DMS114 treated with DMSO at 0.1 percent for 48 hours (cell line): ENCODE measurements around the gene ZNF584.
A peak's percentile ranks its signal among the peaks of the same experiment; 100 is the strongest.

ENCODE experiments used
- DNase-seq: peaks from one replicate; lab custom pipeline; 2025; ENCODE audit not compliant: unreplicated experiment; lab: John Stamatoyannopoulos, UW

Gene ZNF584

GRCh38 chr19:58385891-58386575 is 22.4 kb upstream of the ZNF584 start:
- no peak for DNase-seq

DNA sequence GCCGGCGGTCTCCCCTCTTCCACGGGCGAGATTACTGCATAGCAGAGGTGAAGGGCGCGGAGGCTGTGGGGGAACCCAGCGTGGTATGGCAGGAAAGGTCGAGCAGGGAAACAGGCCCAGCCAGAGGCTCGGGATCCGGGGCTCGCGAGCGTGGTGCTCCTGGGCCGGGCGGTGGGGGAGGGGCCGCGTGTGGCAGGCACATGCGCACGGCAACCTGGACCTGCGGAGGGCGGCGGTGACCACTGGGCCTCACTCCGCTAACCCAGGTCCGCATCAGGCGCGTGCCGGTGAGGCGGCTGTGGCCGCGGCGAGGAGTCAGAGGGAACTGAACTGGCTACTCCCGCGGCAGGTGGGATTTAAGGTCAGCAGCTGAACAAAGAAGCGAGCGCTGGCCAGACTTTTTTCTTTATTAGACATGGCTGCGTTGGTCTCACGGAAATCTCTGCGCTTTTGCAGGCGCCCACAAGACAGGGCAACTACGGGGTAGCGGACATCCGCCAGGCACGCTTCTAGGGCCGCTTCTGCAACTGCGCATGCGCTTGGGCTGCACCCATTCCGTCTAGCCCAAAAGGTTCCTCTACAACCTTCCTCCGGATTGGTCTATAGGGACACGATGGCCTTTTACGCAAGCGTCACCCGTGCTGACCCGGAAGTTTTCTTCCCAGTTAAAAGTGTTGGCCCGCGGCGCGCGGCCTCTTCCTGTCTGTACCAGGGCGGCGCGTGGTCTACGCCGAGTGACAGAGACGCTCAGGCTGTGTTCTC is 21.7 kb upstream of the ZNF584 start, which contains the start of gene RPS5:
Gene RPS5, plus strand, starts transcription at position 694 of the 762 bp plus-strand sequence. CDS start 869 bp downstream, outside the sequence.
- DNase-seq: peak; percentile 98

DNA sequence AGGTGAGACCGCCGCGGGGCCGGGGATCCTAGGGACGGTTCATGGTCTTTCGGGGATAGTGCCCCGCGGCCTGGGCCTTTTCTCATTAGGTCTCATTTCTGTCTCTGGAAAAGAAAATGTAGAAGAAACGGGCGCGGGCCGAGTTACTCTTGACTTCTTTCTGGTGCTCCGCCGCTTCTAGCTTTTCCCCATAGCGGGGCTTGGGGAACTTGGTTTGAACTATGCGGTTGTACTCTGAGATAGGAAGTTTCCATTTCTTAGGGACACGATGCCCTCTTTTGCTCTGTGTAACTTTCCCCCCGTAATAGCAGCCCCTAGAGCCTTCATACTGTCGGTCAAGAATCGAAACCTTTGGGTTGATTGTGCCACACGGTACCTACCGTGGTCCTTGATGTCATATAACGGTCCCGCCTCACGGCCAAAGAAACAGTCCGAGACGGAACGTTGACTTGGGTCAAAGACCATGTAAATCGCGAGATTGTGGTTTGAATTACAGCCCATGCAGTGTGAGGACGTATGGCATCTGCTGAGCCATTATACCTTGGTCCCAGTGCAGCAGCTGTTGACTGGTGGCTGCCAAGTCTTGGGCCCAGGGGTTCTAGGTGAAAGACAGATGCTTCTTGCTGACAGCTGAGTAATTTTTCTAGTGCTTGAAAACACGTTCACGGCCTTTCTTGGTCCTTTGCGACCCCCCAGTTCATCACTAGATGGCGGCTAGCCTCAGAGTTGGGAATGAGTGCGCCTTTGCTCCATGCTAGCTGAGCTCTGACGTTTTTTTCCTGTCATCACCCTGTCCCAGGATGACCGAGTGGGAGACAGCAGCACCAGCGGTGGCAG is 20.9 kb upstream of the ZNF584 start:
- DNase-seq: no peak

DNA sequence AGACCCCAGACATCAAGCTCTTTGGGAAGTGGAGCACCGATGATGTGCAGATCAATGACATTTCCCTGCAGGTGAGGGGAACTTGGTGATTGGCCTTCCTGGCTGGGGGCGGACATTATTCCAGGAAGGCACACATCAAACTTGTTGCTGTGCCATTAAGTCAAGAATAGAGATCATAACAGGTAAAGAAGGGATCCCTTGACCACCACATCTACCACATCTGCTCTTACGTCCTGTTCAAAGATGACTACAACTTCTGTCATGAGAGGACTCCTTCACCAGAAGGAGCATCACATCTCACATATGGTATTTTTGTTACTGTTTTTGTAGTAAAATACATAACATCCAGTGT is 20.3 kb upstream of the ZNF584 start:
- DNase-seq: no peak

- DNase-seq: no peak
These were observed 15.3 kb upstream of the ZNF584 start for GRCh38 chr19:58392945-58393724.

DNA sequence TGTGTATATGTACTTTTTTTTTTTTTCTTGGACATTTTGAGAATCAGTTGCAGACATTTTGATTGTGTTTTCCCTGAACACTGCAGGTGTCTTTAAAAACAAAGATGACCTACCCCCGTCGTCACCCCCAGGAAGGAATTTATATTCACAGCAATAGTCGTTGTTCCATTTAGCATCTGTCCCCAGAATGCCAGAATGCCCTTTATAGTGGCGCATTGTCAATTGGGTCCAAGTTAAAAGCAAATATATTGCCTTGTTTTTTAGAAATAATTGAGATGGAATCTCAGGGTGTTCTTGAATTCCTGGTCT is 14.8 kb upstream of the ZNF584 start:
- DNase-seq: no peak

DNA sequence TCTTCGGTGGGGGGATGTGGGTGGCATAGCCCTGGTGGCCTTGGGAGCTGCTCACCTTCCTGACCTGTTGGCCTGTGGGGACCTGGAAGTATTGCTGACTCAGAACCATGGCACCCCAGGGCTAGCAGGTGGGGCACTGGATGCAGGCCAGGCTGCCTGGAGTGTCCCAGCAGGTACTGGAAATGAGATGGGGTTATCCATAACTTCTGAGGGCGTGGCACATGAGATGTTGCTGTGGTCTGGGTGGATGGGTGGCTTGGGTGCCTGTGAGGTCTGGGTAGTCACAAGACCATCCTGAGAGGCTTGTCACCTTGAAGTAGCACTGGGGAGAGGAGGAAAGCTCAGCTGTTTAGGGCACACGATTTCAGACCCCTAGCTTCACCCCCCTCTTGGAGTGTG is 13.6 kb upstream of the ZNF584 start:
- DNase-seq: no peak

DNA sequence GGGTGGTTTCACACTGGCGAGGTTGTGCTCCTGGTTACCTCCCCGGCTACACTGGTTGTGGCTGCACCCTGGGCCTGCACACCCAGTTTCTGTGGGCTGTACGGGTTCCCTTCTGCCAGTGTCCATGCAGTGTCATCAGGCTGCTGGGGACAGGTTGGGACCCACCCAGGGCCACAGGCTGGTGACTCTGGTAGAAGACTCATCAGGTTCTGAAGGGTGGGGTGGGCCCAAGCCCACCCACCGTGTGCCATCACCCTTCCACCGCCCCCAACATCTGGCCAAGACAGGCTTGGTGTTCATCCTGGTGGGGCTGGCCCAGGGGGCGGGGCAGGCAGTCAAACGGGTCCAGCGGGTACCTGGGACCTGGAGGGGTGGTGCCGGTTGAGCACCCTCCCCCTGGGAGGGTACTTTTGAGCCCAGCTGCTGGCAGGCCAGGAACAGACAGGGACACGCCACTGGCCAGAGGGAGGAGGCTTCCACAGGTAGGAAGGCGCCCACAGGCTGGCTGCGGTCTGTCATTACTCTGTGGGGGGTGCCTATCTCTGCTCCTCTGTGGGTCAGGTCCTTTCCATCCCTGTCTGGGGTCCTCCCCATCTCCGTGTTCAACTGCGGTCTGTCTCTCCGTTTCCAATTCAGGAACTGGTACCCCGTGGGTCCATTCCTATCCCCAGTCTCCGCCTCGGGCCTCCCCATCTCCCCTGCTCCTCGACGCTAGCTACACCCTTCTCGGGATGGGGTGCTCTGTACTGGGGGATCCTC is 13.1 kb upstream of the ZNF584 start, which contains the start of gene RNF225:
Gene RNF225, plus strand, starts transcription at position 437 of the 759 bp plus-strand sequence. CDS start 434 bp downstream, outside the sequence.
- DNase-seq: no peak

GRCh38 chr19:58395979-58396627 is 12.3 kb upstream of the ZNF584 start:
- DNase-seq: no peak

DNA sequence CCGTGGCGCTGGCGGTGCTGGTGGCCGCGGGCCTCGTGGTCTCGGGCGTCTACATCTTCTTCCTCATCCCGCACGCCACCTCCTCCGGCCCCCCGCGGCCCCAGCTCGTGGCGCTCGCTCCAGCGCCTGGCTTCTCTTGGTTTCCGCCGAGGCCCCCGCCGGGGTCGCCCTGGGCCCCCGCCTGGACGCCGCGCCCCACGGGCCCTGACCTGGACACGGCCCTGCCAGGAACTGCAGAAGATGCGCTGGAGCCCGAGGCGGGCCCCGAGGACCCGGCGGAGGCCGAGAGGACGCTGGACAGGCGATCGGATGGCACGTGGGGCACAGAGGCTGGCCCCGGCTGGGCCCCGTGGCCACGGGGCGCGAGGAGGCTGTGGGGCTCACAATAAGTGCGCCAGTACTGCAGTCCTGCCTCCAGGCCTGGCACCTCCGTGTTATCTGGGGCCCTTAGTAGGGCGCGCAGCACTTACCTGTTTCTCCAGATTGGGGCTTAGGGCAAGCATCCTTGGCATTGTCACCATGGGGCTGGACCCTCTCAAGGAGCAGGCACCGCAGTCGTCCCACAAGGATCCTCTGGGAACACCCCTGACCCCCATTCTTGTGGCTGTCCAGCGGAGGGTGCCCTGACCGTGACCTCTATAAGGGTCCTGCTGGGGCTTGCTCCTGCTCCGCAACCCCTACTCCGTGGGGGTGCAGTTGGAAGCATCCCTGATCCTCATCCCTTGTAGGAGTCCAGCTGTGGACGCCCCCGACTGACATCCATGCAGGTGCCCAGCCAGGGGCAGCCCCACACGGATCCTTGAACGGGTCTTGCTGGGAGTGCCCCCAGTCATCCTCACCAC is 11.5 kb upstream of the ZNF584 start:
- no peak for DNase-seq

DNA sequence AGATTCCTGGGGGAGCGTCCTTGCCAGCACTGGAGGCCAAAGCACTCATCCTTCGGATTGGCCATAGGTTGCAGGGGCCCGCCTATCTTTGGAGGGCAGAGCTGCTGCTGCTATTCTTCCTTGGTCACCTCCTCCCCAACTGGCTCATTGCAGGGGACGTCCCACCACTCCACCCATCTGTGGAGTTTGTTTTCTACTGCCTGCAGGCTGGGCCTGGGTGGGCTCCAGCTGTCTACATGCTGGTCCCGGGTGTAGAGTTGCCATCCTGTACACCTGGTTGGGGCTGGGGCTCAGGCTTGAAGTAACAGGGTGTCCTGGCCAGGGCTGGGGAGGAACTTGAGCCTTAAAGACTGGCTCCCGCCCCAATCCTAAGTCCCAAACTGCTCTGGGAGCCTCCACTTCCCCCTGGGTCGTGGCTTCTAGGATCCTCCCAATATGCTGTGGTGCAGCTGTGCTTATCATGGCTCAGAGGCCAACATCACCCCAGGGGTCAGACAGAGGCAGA is 10.9 kb upstream of the ZNF584 start:
- no peak for DNase-seq

GRCh38 chr19:58398087-58398486 is 10.4 kb upstream of the ZNF584 start:
- DNase-seq: no peak

GRCh38 chr19:58398545-58398944 is 9.9 kb upstream of the ZNF584 start:
- DNase-seq: no peak

DNA sequence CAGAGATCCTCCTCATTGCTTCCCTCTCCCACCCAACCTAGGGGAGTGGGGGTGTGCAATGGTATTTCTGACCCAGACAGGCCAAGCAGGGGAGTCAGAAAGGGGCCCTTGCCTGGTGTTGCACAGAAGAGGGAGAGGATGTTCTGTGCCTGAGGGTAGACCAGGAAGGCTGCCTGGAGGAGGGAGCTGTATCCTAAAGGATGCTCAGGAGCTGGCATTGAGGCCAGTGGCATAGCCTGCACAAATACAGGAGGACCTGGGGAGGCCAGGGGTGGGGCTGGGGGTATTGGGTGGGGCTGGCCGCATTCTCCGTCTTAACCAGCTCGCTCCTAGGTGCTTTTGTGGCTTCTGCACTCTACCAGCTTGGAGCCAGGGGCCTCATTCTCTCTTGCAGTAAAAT is 8.5 kb upstream of the ZNF584 start:
- DNase-seq: no peak

DNA sequence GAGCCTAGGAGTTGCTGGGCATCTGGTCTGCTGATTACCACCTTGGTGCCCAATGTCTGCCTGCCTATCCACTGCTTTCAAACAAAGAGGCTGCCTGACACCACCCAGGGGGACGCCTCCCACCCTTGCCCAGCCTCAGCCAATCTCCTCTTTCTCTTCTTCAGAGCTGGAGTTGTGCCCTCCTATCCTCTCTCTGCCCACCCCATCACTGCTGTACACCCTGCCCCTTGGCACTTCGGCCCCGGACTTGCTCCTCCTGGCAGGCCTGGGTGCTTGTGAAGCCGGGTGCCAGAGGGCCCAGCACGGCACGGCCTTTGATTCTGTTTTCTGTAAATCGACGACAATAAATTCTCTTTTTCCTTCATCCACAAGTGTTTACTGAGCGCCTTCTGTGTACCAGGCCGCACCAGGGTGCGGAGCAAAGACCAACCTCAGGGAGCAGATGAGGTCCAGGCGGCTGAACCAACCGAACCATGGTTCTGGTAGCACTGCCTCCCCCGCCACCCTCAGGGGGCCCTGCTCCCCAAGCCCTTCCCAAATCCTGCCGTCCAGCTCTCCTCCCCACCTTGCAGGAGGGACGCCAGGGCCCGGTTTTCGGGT is 8.0 kb upstream of the ZNF584 start:
- no peak for DNase-seq

DNA sequence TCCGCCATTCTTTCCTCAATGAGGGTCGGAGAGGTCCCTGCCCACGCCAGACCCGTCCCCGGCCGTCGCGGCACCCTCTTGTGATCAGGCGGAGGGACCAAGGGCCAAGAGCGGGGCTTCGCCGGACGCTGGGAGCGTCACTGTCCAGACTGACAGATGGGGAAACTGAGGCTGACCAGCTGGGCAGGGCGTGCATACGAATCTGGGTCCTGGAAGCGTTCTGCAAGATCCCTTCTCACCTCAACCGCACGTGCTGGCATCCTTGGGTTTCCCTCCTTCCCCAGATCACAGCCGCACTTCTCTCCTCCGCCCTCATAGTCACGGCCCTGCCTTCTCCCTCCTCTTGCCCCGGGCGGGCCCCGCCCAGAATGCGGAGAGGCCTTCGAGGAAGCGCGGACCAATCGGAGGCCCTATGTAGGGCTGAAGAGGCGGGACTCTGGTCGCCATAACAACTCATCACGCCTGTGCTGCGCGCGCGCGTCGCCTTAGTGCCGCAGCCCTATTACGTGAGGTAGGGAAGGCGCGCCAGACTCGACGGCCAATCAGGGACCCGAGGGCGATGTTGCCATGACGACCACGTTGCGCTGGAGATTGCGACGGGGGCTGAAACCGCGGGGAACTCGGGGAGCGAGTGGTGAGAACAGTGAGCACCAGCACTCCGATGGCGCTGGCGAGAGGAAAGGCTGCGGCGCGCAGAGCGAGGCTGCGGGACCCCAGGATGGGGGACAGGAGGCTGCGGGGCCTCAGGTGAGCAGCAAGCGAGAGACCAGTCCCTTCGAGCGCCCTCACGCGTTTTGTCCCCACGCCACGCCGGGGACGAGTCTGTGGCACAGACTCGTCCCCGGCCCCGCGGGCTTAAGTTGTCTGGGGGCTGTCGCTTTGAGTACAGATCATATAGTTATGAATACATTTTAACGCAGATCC is 7.3 kb upstream of the ZNF584 start:
- DNase-seq: peak; percentile 98

- no peak for DNase-seq
These were observed 6.5 kb upstream of the ZNF584 start for GRCh38 chr19:58401840-58402421.
